GM10266 (cell line): ENCODE data around the gene SRP68.

Experiments
- DNase-seq: peaks from one replicate; pipeline ENCODE4 v3.0.0; 2012; ENCODE audit errors: extremely low spot score
- CTCF ChIP-seq: IDR thresholded peaks from 2 replicates; pipeline ENCODE4 v1.5.1; 2012; ENCODE audit warnings: mild to moderate bottlenecking, low read depth; ENCODE audit not compliant: control insufficient read depth, insufficient read depth; ENCODE audit errors: missing control alignments

SRP68 gene

GRCh38 chr17:76034428-76035350, 37.6 kb downstream of the SRP68 start:
- TF ChIP-seq CTCF = no peak
- no peak for DNase-seq

GRCh38 chr17:76033139-76033538, 39.2 kb downstream of the SRP68 start:
- TF ChIP-seq CTCF = no peak
- DNase-seq = no peak

GRCh38 chr17:76032780-76033108, 39.6 kb downstream of the SRP68 start:
- no peak for TF ChIP-seq CTCF

GRCh38 chr17:76032073-76032779, 40.1 kb downstream of the SRP68 start:
- DNase-seq = no peak
- no peak for TF ChIP-seq CTCF

More at GRCh38 chr17:76032780-76033108, 39.6 kb downstream of the SRP68 start:
- DNase-seq = no peak

- DNase-seq = no peak
- TF ChIP-seq CTCF = no peak
These were observed 45.0 kb downstream of the SRP68 start, which contains the start of gene EVPL for GRCh38 chr17:76027159-76027839. EVPL (minus strand) TSS chr17:76027306; CDS start chr17:76027198, 108 bp downstream.

GRCh38 chr17:76026714-76027158, 45.6 kb downstream of the SRP68 start:
- no peak for TF ChIP-seq CTCF
- no peak for DNase-seq
